Thoracic aorta (tissue), 2 donors: ENCODE data around the gene LBHD2. TPM values are rescaled to one million over a fixed set of nuclear protein-coding genes. Genes with fewer than 3 reads are reported as not detected.

Source experiments
- ATAC-seq: fragments of 150-250 bp; one replicate; pipeline ENCODE4 v1.8.0; 2017; ENCODE audit warnings: low read depth; ENCODE audit not compliant: insufficient number of reproducible peaks, low FRiP score
- DNase-seq: peaks from one replicate; pipeline ENCODE4 v3.0.0-alpha.2; 2020; ENCODE audit warnings: low spot score
- H3K27ac ChIP-seq, 2 donors: fragments of 200-600 bp; sonication (generic); 1 replicate in 1 of 2; 2 replicates in 1 of 2; pipeline ENCODE4 v1.5.1; 2016; ENCODE audit warnings: mild to moderate bottlenecking in 2 of 2, moderate library complexity in 2 of 2
- H3K27me3 ChIP-seq: fragments of 200-600 bp; sonication (generic); replicated peaks from 2 replicates; pipeline ENCODE4 v1.6.0; 2016; ENCODE audit warnings: mild to moderate bottlenecking; ENCODE audit not compliant: insufficient read depth
- H3K36me3 ChIP-seq: fragments of 200-600 bp; sonication (generic); one replicate; pipeline ENCODE4 v1.5.1; 2016
- H3K4me1 ChIP-seq, 2 donors: fragments of 200-600 bp; sonication (generic); 1 replicate in 1 of 2; 2 replicates in 1 of 2; pipeline versions ENCODE4 v1.5.1 to v1.6.0; 2016; ENCODE audit warnings: low read depth in 2 of 2, mild to moderate bottlenecking in 1 of 2; ENCODE audit not compliant: control insufficient read depth in 1 of 2
- H3K4me3 ChIP-seq: fragments of 200-600 bp; sonication (generic); 2 replicates; pipeline ENCODE4 v1.5.1; 2016; ENCODE audit warnings: mild to moderate bottlenecking
- H3K9me3 ChIP-seq: fragments of 200-600 bp; sonication (generic); 2 replicates; pipeline ENCODE4 v1.5.1; 2016
- CTCF ChIP-seq: fragments of 200-600 bp; sonication (generic); IDR thresholded peaks from one replicate; pipeline ENCODE4 v1.5.1; 2019; ENCODE audit warnings: antibody characterized with exemption
- total RNA-seq, 2 donors: library from RNA; depleted of rRNA; stranded (reverse); fragments of >200 nt; gene quantifications; one replicate each; pipeline versions ENCODE4 v1.1.0 to v1.2.3, GENCODE V29; 2016

The LBHD2 gene
- total RNA-seq, 2 donors from 2014 or later = not detected

GRCh38 chr14:103097244-103097993 is 13.4 kb downstream of the LBHD2 start:
- no peak for ATAC-seq
- peaks cover 5% of the 10 kb centered on the region for H3K27me3 ChIP-seq
- H3K9me3 ChIP-seq = no peaks in the 10 kb centered on the region
- no peaks in the 10 kb centered on the region for H3K36me3 ChIP-seq
- H3K27ac ChIP-seq = no peak overlapping the region
- no peak for DNase-seq
- no peak overlapping the region for H3K4me3 ChIP-seq
- TF ChIP-seq CTCF = no peak
- H3K4me1 ChIP-seq = peaks cover 0 to 2% of the 10 kb centered on the region in 2 donors

- Histone ChIP-seq H3K27me3 (peaks cover 10% of the 10 kb centered on the region), H3K36me3 (no peaks in the 10 kb centered on the region), H3K27ac (no peak overlapping the region), H3K4me3 (no peak overlapping the region), H3K9me3 (no peaks in the 10 kb centered on the region), H3K4me1 (peaks cover 0 to 8% of the 10 kb centered on the region in 2 donors)
- DNase-seq (no peak), ATAC-seq (no peak)
- TF ChIP-seq CTCF = no peak
Measured at GRCh38 chr14:103097994-103098957, 14.3 kb downstream of the LBHD2 start.

- ATAC-seq = no peak
- no peak overlapping the region for H3K27ac ChIP-seq
Measured at GRCh38 chr14:103099081-103099732, 15.2 kb downstream of the LBHD2 start.

GRCh38 chr14:103099733-103100280 is 15.8 kb downstream of the LBHD2 start:
- TF ChIP-seq CTCF = no peak
- peaks cover 17% of the 10 kb centered on the region for H3K27me3 ChIP-seq

More at GRCh38 chr14:103099081-103099732, 15.2 kb downstream of the LBHD2 start:
- Histone ChIP-seq H3K9me3 (no peaks in the 10 kb centered on the region), H3K27me3 (peaks cover 11% of the 10 kb centered on the region), H3K4me1 (peaks cover 0 to 14% of the 10 kb centered on the region in 2 donors), H3K4me3 (no peak overlapping the region), H3K36me3 (no peaks in the 10 kb centered on the region)
- DNase-seq = no peak
- TF ChIP-seq CTCF = no peak

More at GRCh38 chr14:103099733-103100280, 15.8 kb downstream of the LBHD2 start:
- Histone ChIP-seq H3K27ac (no peak overlapping the region), H3K4me3 (no peak overlapping the region), H3K36me3 (no peaks in the 10 kb centered on the region), H3K9me3 (no peaks in the 10 kb centered on the region), H3K4me1 (peaks cover 0 to 20% of the 10 kb centered on the region in 2 donors)
- ATAC-seq = no peak
- no peak for DNase-seq
